MCF 10A (cell line): ENCODE measurements around the gene DUS1L. TPM values are rescaled to one million over a fixed set of nuclear protein-coding genes. Genes with fewer than 3 reads are reported as not detected.

ENCODE experiments used
- BruUV-seq: library from RNA; stranded (reverse); fragments of 400-500 nt; replicated peaks from 2 replicates; lab custom pipeline; 2021; lab: Mats Ljungman, UMichigan
- CTCF ChIA-PET: fragments of 300-600 bp; sonication (Branson Sonifier 250); formaldehyde crosslinking; extraction: SDS; loops from one replicate; lab custom pipeline; 2021; ENCODE audit warnings: antibody characterized with exemption, inconsistent platforms; lab: Yijun Ruan, JAX
- POLR2A ChIA-PET: fragments of 300-600, 350-650 bp; sonication (Branson Sonifier 250); formaldehyde crosslinking; extraction: SDS; loops from one replicate; lab custom pipeline; 2020; ENCODE audit warnings: antibody characterized with exemption, inconsistent platforms; lab: Yijun Ruan, JAX
- DNase-seq: peaks from one replicate; pipeline ENCODE4 v3.0.0-alpha.2; 2018; ENCODE audit not compliant: unreplicated experiment
- H3K27ac Mint-ChIP-seq: one replicate; pipeline ENCODE4 v1.8.0; 2022; ENCODE audit warnings: mild to moderate bottlenecking, low read depth, mixed read lengths; ENCODE audit not compliant: unreplicated experiment
- H3K27me3 Mint-ChIP-seq: one replicate; pipeline ENCODE4 v1.8.0; 2022; ENCODE audit warnings: mixed read lengths; ENCODE audit not compliant: insufficient read depth, unreplicated experiment
- H3K36me3 Mint-ChIP-seq: one replicate; pipeline ENCODE4 v1.8.0; 2022; ENCODE audit warnings: mild to moderate bottlenecking, moderate library complexity, mixed read lengths; ENCODE audit not compliant: insufficient read depth, unreplicated experiment
- H3K4me1 Mint-ChIP-seq: one replicate; pipeline ENCODE4 v1.8.0; 2022; ENCODE audit warnings: mixed read lengths; ENCODE audit not compliant: insufficient read depth, unreplicated experiment
- H3K4me3 Mint-ChIP-seq: one replicate; pipeline ENCODE4 v1.8.0; 2022; ENCODE audit warnings: mild to moderate bottlenecking, moderate library complexity, mixed read lengths; ENCODE audit not compliant: unreplicated experiment
- H3K9me3 Mint-ChIP-seq: one replicate; pipeline ENCODE4 v1.8.0; 2022; ENCODE audit warnings: mixed read lengths; ENCODE audit not compliant: unreplicated experiment
- CTCF ChIP-seq: fragments of 200-600 bp; IDR thresholded peaks from one replicate; pipeline ENCODE4 v1.8.0; 2022; ENCODE audit warnings: antibody characterized with exemption, mild to moderate bottlenecking; ENCODE audit not compliant: unreplicated experiment
- intact Hi-C: fragments of 100-400 bp; cut with micrococcal nuclease; formaldehyde crosslinking; loops from 2 replicates; pipeline ENCODE4 v1.14.1; 2022
- total RNA-seq: library from RNA; stranded (reverse); gene quantifications from 2 replicates; pipeline ENCODE4 v1.2.3, GENCODE V29; 2022

DUS1L gene
- total RNA-seq, 1 experiment from 2014 or later: 116 TPM

GRCh38 chr17:82083009-82083408, 17.4 kb upstream of the DUS1L start:
- Mint-ChIP-seq H3K27me3 (no peaks in the 10 kb centered on the region), H3K4me1 (no peaks in the 10 kb centered on the region), H3K36me3 (peaks cover 89% of the 10 kb centered on the region), H3K27ac (no peak overlapping the region), H3K4me3 (no peak overlapping the region), H3K9me3 (no peaks in the 10 kb centered on the region)
- POLR2A ChIA-PET: no interaction called here
- CTCF ChIA-PET: interaction anchor here (0.6 kb wide), 1 partner anchor 72 kb away, joined by 3 read pairs; no protein-coding TSS in a partner anchor
- no peak for TF ChIP-seq CTCF
- BruUV-seq: no TSS peak
- intact Hi-C loops: no loop called here
- DNase-seq: no peak

GRCh38 chr17:82082456-82082855, 16.9 kb upstream of the DUS1L start:
- no peak overlapping the region for H3K4me3 Mint-ChIP-seq
- no peaks in the 10 kb centered on the region for H3K27me3 Mint-ChIP-seq
- H3K36me3 Mint-ChIP-seq: peaks cover 89% of the 10 kb centered on the region
- BruUV-seq: no TSS peak
- H3K4me1 Mint-ChIP-seq: no peaks in the 10 kb centered on the region
- no peak for TF ChIP-seq CTCF
- intact Hi-C loops: no loop called here
- POLR2A ChIA-PET: no interaction called here
- H3K27ac Mint-ChIP-seq: no peak overlapping the region
- CTCF ChIA-PET: no interaction called here
- no peak for DNase-seq
- no peaks in the 10 kb centered on the region for H3K9me3 Mint-ChIP-seq

- H3K36me3 Mint-ChIP-seq: peaks cover 87% of the 10 kb centered on the region
- ChIA-PET POLR2A (no interaction called here), CTCF (no interaction called here)
- DNase-seq: no peak
- no peaks in the 10 kb centered on the region for H3K9me3 Mint-ChIP-seq
- no peaks in the 10 kb centered on the region for H3K27me3 Mint-ChIP-seq
- no peaks in the 10 kb centered on the region for H3K4me1 Mint-ChIP-seq
- intact Hi-C loops: no loop called here
- no peak overlapping the region for H3K4me3 Mint-ChIP-seq
- no peak overlapping the region for H3K27ac Mint-ChIP-seq
- no TSS peak for BruUV-seq
- TF ChIP-seq CTCF: no peak
Observed at GRCh38 chr17:82081966-82082365, 16.4 kb upstream of the DUS1L start.

- no peaks in the 10 kb centered on the region for H3K27me3 Mint-ChIP-seq
- H3K36me3 Mint-ChIP-seq: peaks cover 87% of the 10 kb centered on the region
- no peak for TF ChIP-seq CTCF
- CTCF ChIA-PET: no interaction called here
- POLR2A ChIA-PET: interaction anchor here (1.0 kb wide), 1 partner anchor 53 kb away, joined by 3 read pairs; no protein-coding TSS in a partner anchor
- intact Hi-C loops: no loop called here
- no peak for DNase-seq
- no TSS peak for BruUV-seq
- no peaks in the 10 kb centered on the region for H3K9me3 Mint-ChIP-seq
- no peak overlapping the region for H3K27ac Mint-ChIP-seq
- no peaks in the 10 kb centered on the region for H3K4me1 Mint-ChIP-seq
- H3K4me3 Mint-ChIP-seq: no peak overlapping the region
Observed at GRCh38 chr17:82081546-82081945, 15.9 kb upstream of the DUS1L start.
